ENCODE data around the gene RNF187.

RNF187 gene

DNA sequence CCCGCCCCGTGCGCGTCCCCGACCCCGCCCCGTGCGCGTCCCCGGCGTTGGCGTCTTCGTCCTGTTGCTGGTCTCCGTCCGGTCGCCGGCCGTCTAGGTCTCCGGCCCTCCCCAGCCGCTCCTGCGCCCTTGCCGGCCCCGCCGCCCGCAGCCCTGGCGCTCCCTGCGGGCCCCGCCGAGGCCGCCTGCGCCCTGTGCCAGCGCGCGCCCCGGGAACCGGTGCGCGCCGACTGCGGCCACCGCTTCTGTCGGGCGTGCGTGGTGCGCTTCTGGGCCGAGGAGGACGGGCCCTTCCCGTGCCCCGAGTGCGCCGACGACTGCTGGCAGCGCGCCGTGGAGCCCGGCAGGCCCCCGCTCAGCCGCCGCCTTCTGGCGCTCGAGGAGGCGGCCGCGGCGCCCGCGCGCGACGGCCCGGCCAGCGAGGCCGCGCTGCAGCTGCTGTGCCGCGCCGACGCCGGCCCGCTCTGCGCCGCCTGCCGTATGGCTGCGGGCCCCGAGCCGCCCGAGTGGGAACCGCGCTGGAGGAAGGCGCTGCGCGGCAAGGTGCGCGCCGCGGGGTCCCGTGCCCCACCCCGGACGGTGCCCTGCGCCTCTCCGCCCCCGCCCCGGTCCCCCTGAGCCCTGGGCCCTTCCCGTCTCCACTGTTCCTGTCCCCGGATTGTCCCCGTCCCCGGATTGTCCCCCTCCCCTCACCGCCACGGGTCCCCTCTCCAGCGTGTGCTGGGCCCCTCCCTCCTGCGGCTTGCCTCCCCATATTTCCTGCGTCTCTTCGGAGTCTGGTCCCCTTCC, at the start of gene RNF187:
RNF187 (plus strand) TSS at position 47 of the 789 bp plus-strand sequence.
- no peak for TF ChIP-seq CTCF (conservative IDR thresholded peaks at IDR 0.05; ENCODE audit: control insufficient read depth, insufficient read depth, low read depth, low read length)
- DNase-seq (ENCODE audit: low read depth), result no peak
- H3K4me3 ChIP-seq (ENCODE audit: control insufficient read depth, low read depth, low read length), result peak within 1 kb of the TSS; percentile 84

DNA sequence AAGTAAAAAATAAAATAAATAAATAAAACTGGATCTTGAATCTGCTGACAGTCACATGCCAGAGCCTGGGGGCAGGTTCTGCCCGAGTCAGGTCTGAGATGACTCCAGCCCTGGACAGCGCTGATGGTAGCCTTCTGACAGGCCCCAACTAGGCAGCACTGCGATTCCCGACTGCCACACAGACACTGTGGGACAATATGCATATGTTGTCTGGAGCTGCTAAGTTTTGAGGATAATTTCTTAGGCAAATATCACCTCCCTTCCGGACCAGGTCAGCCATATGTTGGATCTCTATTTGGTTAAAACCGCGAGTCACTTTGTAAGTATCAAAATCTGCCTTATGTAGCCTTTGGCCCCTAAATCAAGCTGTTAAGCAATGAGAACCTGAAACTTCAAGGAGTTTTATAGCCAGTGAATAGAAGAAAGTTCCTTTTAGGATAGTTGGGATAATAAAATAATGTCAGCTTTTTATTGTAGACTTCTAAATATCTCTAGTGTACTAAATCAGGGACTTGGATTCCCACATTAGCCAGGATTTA, 49.7 kb upstream of the RNF187 start:
- no peak overlapping the region for H3K4me3 ChIP-seq (ENCODE audit: control insufficient read depth, low read depth, low read length)
- TF ChIP-seq CTCF (conservative IDR thresholded peaks at IDR 0.05; ENCODE audit: control insufficient read depth, insufficient read depth, low read depth, low read length), result no peak
- DNase-seq (ENCODE audit: low read depth), result no peak

- DNase-seq (ENCODE audit: low read depth), result no peak
- no peak for TF ChIP-seq CTCF (conservative IDR thresholded peaks at IDR 0.05; ENCODE audit: control insufficient read depth, insufficient read depth, low read depth, low read length)
- no peak overlapping the region for H3K4me3 ChIP-seq (ENCODE audit: control insufficient read depth, low read depth, low read length)
Observed at GRCh38 chr1:228438266-228438665, 48.9 kb upstream of the RNF187 start.

DNA sequence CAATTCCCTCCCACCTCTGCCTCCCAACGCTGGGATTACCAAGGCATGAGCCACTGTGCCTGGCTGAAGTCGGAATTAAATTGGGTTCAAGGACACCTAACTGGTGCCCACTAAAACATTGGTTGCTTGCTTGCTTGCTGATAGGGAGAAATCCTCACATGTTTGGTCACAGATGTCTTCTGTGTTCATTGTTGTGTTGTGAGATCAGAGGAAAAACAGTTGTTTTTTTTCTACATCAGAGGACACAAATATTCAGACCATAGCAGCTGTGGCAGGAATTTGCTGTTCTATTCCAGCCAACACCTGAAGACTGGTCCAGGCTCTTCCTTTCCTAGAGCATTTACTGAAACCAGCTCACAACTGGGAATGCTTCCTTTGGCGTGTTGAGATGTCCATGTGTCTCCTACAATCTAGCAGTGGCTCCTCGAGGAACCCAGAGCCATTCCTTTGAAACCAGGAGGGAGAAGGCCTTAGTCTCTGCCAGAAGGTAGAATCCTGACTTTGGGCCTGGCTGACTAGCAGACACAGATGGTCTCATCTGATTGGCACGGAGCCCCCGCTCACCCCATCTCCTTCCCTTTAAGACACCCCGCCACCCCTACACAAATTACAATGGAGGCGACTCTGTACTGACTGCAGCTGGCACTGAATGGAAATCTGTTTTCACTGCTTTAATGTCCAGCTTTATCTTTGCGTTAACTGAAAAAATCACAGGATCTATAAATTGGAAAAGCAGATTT, 46.3 kb upstream of the RNF187 start:
- no peak for DNase-seq (ENCODE audit: low read depth)
- no peak for TF ChIP-seq CTCF (conservative IDR thresholded peaks at IDR 0.05; ENCODE audit: control insufficient read depth, insufficient read depth, low read depth, low read length)
- H3K4me3 ChIP-seq (ENCODE audit: control insufficient read depth, low read depth, low read length), result no peak overlapping the region

DNA sequence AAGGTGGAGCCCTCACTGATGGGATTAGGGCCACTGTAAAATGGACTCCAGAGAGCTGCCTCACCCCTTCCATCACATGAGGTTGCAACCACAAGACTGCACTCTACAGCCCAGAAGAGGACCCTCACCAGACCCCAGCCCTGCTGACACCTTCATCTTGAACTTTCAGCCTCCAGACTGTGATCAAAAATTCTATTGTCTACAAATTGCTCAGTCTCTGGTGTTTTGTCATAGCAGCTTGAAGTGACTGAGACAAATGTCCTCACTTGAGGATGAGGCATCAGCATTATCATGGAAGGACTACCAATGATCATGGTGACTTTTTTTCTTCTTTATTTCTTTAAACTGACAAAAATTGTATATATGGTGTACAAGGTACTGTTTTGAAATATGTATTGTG, 43.8 kb upstream of the RNF187 start:
- DNase-seq (ENCODE audit: low read depth), result no peak
- TF ChIP-seq CTCF (conservative IDR thresholded peaks at IDR 0.05; ENCODE audit: control insufficient read depth, insufficient read depth, low read depth, low read length), result no peak
- H3K4me3 ChIP-seq (ENCODE audit: control insufficient read depth, low read depth, low read length), result no peak overlapping the region

GRCh38 chr1:228445490-228445842, 41.7 kb upstream of the RNF187 start:
- H3K4me3 ChIP-seq (ENCODE audit: control insufficient read depth, low read depth, low read length), result peak overlapping the region; percentile 47
- TF ChIP-seq CTCF (conservative IDR thresholded peaks at IDR 0.05; ENCODE audit: control insufficient read depth, insufficient read depth, low read depth, low read length), result no peak
- no peak for DNase-seq (ENCODE audit: low read depth)

All from fibroblast of mammary gland (primary cell).